GM18909 (cell line): Measurements from ENCODE around the gene ATP4B.

Experiments used
- ATAC-seq: cut with Tn5 transposase; IDR thresholded peaks from one replicate; pipeline ENCODE4 v1.9.1; 2021; ENCODE audit warnings: mild to moderate bottlenecking; ENCODE audit not compliant: unreplicated experiment, poor library complexity

ATP4B gene

GRCh38 chr13:113643593-113643992 is 14.4 kb downstream of the ATP4B start:
- no peak for ATAC-seq

DNA sequence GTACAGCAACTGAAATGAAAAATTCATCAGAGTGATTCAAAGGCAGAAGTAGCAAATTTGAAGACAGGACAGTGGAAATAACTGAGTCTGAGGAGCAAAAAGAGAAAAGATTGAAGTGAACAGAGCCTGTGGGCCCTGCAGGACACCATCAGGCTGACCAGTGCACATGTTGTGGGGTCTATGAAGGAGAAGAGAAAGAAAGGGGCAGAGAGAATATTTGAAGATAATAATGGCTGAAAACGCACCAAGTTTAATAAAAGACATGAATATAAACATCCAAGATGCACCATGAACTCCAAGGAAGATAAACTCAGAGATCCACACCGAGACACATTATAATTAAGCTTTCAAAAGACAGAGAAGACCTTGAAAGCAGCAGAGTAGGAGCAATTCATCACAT is 15.4 kb downstream of the ATP4B start:
- ATAC-seq = no peak

- no peak for ATAC-seq
Measured at GRCh38 chr13:113641426-113641825, 16.6 kb downstream of the ATP4B start.

DNA sequence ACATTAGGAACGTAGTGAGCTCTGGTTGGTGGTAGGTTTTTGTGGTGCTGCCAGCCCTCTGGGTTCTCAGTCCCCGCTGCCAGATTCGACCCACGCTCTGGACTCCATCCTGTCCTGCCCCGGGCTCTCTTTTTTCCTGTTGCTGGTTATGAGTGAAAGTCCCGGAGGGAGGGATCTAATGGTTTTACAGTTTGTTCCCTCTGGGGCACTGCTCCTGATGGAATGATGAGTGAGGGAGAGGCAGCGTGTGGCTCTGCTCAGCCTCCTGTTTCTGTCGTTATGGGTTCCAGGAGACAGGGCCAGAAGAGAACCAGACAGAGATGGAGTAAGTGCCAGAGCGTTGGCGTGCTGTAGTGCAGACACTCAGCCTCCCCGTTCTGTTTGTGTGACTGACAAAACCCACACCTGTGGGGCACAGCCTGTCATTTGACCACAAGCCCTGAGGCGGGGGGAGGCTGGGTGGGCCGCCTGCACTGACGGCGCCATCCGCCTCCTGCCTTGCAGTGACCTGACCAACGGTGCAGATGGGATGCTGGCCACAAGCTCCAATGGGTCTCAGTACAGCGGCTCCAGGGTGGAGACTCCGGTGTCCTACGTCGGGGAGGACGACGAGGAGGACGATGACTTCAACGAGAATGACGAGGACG is 18.3 kb downstream of the ATP4B start:
- no peak for ATAC-seq

DNA sequence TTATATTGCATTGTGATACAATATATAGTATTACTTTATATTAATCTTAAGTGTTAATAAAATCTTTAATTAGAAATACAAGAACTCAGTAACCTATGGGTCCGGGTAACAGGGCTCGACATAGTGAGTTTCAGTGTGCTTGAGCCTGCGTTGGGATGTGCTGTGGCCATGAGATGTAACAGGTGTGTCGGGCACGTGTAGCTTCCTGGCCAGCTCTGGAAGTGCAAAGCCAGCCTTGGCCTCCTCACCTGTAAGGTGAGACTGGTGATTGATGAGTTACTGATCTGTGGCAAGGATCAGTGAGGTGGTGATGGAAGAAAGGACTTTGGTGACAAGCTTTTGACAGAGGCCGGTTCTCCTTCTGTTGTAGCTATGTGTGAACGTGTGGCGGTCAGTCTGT is 19.2 kb downstream of the ATP4B start:
- no peak for ATAC-seq

GRCh38 chr13:113638173-113638746 is 19.7 kb downstream of the ATP4B start:
- no peak for ATAC-seq

DNA sequence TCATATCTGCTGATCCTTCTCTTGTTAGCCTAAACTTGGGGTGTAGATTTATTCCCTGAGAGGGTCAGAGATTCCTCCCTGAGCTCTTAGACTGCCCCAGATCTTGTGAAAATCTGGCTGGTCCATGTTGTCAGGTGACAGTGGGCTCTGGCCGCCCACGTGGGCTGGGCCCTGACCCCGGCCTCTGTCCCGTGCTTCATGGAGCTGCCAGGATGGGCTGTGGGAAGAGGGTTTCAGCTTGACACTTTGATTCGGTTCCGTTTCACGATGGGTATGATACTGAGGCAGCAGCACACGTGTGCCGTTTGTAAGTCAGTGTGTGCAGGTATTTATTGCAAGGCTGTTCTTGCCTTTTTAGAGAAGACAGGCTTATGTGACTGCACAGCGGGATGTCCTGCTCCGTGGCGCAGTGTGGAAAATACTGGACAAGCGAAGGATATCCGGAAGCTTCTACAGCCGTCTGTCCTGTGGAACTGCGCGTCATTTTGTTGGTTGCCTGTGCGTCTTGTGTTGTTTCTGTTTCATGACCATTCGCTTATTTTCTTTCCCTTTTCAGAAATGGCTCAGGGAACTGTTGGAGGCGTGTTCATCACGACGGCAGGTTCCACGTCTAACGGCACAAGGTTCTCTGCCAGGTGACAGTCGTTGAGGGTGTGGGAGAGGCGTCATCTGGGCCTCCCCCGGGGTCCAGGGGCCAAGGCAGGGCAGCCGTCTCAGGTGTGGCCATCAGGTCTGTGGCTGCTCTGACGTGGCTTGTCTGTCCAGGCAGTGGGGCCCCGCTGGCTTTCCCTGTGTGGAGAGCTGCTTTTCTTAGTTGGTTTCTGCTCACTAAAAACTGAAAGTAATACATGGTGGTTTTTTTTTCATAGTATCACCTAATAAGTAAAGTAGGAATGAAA is 20.5 kb downstream of the ATP4B start:
- ATAC-seq = no peak

- ATAC-seq = no peak
Measured at GRCh38 chr13:113636266-113636963, 21.6 kb downstream of the ATP4B start.

- no peak for ATAC-seq
Measured at GRCh38 chr13:113635709-113636108, 22.3 kb downstream of the ATP4B start.

- ATAC-seq = no peak
Measured at GRCh38 chr13:113635048-113635420, 23.0 kb downstream of the ATP4B start.

- ATAC-seq = no peak
Measured at GRCh38 chr13:113634279-113635047, 23.5 kb downstream of the ATP4B start.

DNA sequence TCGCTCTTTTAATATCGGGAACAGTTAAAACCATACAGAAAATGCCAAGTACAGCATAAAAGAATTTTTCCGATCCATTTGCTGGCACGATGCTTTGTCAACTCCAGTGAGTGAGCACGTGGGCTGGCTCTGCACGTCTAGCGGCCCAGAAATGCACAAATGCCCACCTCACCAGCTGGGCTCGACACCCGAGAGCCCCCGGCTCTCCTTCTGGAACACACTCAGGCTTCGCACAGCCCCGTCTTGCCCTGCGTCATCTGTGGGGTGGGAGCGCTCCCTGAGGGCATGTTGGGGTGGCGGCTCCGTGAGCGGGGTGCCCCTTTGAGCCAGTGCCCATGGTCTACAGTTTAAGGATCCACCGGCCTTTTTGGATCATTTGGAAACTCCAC is 24.5 kb downstream of the ATP4B start:
- no peak for ATAC-seq

- ATAC-seq = no peak
Measured at GRCh38 chr13:113632706-113633484, 25.1 kb downstream of the ATP4B start.

DNA sequence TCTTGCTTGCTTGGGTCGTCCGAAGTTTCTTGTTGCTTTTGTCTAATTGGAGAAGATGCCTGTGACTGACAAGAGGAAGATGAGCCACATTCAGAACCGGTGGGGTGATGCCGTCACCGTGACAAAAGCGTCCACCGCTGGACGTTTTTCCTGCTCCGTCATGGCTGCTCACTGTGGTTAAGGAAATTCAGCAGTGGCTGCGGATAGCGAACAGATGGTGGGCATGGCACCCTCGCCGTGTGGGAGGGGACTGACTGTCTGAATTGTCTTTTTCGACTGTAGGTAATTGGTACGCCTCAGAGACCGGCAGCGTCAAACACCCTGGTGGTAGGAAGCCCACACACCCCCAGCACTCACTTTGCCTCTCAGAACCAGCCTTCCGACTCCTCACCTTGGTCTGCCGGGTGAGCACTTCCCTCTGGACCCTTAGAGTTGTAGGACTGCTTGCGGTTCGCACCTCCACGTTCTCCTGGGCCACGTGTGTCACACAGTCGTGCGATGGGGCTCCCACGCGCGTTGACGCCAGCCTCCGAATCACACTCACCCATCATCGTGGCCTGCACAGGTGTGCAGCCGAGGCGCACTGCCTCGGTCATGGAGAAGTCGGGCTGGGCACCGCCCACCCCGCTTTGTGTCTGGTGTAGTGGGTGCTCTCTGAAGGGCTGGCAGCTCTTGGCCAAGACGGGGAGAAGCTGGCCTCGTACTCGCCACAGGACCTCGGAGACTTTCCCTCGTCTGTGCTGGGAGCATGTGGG is 26.5 kb downstream of the ATP4B start:
- ATAC-seq = no peak

DNA sequence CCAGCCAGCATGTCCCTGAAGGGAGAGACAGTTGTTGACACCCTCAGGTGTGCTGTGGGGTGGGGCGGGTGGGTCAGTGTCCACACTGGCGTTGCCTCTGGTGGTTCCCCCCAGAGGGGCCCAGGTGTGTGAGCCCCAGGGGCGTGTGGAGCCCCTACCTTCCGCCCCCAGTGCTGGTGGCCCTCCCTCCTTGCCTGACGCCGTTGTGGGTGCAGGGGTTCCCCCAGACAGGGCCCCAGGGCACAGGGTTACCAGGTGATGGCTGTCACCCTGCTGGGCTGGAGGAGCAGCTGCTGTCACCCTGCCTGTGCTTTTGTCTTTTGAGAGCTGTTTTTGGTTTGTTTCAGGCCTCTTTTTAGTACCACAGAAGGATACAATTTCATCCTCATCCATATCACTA is 27.2 kb downstream of the ATP4B start:
- no peak for ATAC-seq

GRCh38 chr13:113630296-113630695 is 27.7 kb downstream of the ATP4B start:
- no peak for ATAC-seq

DNA sequence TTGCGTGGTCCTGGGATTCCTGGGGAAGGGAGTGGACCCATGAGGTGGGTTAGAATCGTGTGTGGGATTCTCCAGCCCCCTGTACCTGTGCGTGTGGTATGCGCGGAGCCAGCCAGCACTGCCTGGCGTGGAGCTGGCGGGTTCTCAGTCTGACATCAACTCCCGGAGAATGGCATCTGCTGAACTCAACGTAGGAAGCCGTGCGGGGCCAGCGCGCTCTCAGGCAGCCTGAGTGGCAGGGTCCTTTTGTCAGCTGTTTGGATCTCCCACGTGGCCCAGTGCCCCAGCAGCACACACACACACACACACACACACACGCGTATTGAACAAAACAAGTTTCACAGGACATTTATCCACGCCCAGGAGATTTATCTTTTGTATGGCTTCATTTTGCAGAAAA is 28.1 kb downstream of the ATP4B start:
- ATAC-seq = no peak

GRCh38 chr13:113628291-113629270 is 29.4 kb downstream of the ATP4B start:
- ATAC-seq = no peak
